Coronary artery (tissue), 2 donors: ENCODE data around the gene CD99.
A peak's percentile ranks its signal among the peaks of the same experiment; 100 is the strongest.

Experiments
- DNase-seq: peaks from one replicate; pipeline ENCODE4 v3.0.0-alpha.2; 2017; ENCODE audit warnings: low spot score
- H3K27ac ChIP-seq, 2 donors: fragments of 200-600 bp; sonication (generic); one replicate each; pipeline ENCODE4 v1.5.1; 2016 to 2019
- H3K4me3 ChIP-seq: fragments of 200-600 bp; sonication (generic); 2 replicates; pipeline ENCODE4 v1.5.1; 2016; ENCODE audit warnings: mild to moderate bottlenecking, moderate library complexity
- TF ChIP-seq, protein P1 (sequence below): fragments of 200-600 bp; sonication (generic); IDR thresholded peaks from one replicate; pipeline ENCODE4 v1.5.1; 2019; ENCODE audit warnings: antibody characterized with exemption

CD99 gene

DNA sequence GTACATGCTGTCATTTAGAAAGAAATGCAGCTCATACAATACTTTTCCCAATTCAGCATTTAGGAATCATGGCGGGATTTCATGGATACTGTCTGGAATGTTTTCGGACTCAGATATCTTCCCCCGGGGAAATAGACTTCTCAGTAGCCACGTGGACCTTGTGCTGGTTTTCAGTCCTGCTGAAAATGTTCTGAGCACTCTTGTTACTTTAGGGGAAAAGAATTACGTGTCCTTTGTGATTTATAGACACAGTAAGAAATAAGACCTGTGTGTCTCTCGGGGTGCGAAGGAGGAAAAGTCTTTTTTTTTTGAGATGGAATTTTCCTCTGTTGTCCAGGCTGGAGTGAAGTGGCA is 3.8 kb downstream of the CD99 start:
- H3K4me3 ChIP-seq, result no peak overlapping the region
- no peak for DNase-seq
- TF ChIP-seq, protein P1, sequence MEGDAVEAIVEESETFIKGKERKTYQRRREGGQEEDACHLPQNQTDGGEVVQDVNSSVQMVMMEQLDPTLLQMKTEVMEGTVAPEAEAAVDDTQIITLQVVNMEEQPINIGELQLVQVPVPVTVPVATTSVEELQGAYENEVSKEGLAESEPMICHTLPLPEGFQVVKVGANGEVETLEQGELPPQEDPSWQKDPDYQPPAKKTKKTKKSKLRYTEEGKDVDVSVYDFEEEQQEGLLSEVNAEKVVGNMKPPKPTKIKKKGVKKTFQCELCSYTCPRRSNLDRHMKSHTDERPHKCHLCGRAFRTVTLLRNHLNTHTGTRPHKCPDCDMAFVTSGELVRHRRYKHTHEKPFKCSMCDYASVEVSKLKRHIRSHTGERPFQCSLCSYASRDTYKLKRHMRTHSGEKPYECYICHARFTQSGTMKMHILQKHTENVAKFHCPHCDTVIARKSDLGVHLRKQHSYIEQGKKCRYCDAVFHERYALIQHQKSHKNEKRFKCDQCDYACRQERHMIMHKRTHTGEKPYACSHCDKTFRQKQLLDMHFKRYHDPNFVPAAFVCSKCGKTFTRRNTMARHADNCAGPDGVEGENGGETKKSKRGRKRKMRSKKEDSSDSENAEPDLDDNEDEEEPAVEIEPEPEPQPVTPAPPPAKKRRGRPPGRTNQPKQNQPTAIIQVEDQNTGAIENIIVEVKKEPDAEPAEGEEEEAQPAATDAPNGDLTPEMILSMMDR, result no peak
- peak overlapping the region in 1 of 2 donors; percentile 19 for H3K27ac ChIP-seq

DNA sequence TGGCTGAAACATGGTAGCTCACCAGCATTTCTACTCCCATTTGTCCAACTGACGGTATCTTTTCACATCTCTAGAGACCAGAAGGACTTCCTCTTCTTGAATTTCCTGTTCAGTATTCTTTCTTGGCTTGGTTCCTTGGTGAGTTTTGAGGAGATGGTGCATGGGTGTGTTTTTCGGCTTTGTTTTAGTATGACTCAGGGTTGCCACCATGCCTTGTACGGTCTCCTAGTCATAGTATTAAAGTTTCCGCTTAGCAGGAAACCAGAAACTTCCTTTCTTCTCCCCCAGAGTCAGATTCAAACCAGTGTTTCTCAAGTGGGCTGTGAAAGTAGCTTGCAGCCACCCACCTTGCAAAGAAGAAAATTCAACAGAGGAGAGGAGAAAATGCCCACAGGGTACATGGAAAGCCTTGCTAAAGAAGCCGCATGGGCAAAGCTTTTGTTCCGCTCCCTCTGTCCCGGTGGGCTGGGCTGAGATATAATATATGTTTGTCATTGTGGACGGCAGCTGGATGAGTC is 5.7 kb downstream of the CD99 start:
- no peak for DNase-seq
- Histone ChIP-seq H3K4me3 (peak overlapping the region; percentile 8), H3K27ac (peak overlapping the region in 1 of 2 donors; percentile 30)
- TF ChIP-seq, protein P1, result no peak

DNA sequence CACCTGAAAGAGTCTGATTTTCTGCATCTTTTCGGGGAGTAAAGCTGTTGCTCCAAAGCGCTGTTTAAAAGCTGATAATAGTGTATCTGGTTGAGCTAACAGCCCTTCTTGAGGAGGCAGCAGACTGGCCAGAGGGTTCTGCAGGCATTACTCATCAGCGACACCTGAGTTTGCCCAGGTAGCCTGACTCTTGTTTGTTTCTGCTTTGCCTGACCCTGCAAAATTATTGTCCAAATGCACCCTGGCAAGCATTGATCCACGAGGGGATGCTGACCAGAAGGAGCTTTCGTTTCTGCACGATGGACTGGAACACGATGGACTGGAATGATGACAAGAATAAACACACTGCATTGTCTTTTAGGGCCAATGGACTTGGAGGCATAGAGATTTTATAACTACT is 6.2 kb downstream of the CD99 start:
- DNase-seq, result no peak
- TF ChIP-seq, protein P1, result no peak
- Histone ChIP-seq H3K4me3 (peak overlapping the region; percentile 8), H3K27ac (peak overlapping the region in 1 of 2 donors; percentile 30)

DNA sequence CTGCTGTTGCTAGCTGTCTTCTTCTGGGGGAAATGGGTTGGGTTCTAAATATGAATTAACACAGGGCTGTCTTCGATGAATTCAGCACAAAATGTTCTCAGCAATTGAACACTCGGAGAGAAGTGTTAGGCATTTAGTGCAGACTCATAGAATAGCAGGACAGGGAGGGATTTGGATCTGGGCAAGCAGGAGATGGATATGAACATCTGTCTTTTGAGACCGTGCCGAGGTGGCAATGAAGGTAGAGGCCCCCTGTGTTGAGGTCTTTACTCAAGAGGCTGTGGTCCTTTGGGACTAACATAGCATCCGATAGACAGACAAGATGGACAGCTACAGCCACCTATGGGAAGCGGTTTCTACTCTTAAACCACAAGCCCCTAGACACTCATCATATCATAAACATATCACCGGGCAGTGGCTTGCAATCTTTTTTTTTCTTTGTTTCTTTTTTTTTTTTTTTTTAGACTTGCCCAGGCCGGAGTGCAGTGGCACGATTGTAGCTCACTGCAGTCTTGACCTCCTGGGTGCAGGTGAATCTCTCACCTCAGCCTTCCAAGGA is 6.7 kb downstream of the CD99 start:
- Histone ChIP-seq H3K4me3 (peak overlapping the region; percentile 8), H3K27ac (peak overlapping the region in 1 of 2 donors; percentile 30)
- TF ChIP-seq, protein P1, result no peak
- no peak for DNase-seq

DNA sequence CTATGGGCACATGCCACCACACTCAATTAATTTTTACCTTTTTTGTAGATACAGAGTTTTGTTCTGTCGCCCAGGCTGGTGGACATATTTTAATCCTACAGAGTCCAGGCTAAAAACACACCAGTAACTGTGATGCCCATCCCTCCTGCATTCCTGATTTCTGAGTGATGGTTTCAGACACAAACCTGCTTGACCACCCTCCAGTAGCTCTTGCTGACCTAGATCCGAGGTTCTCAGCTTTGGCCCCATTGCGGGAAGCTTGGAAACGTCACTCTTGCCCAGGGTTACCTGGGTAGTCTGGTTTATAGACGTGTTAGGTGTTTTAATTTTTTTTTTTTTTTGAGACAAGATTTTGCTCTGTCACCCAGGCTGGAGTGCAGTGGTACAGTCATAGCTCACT is 7.5 kb downstream of the CD99 start:
- H3K4me3 ChIP-seq, result no peak overlapping the region
- TF ChIP-seq, protein P1, result no peak
- DNase-seq, result no peak
- H3K27ac ChIP-seq, result no peak overlapping the region

DNA sequence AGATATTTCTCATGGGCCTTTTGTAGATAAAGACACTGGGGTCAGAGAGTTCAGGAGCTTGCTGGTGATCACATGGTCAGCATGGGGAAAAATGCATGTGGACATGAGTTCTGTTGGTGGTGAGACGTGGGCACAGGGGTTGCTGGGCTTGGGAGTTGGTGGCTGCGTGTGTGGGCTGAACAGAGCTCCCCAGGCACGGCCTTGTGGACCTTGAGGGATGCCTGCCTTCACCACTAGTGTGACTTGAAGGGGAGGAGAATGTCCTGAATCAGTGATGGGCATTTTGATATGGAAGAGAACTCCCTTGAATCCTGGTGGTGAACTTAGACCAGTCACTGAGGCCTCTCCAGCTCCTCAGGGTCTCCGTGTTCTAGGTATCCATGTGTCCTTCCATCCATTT is 8.9 kb downstream of the CD99 start:
- H3K27ac ChIP-seq, result no peak overlapping the region
- DNase-seq, result no peak
- TF ChIP-seq, protein P1, result no peak

More for the DNA sequence above, 8.9 kb downstream of the CD99 start:
- no peak overlapping the region for H3K4me3 ChIP-seq
